ENCODE results near the gene AK5. TPM values are rescaled to one million over a fixed set of nuclear protein-coding genes. Genes with fewer than 3 reads are reported as not detected.

AK5 gene
- total and polyA plus RNA-seq, 11 donors = 0.14 to 0.91 (median 0.40) TPM; not detected in 2

DNA sequence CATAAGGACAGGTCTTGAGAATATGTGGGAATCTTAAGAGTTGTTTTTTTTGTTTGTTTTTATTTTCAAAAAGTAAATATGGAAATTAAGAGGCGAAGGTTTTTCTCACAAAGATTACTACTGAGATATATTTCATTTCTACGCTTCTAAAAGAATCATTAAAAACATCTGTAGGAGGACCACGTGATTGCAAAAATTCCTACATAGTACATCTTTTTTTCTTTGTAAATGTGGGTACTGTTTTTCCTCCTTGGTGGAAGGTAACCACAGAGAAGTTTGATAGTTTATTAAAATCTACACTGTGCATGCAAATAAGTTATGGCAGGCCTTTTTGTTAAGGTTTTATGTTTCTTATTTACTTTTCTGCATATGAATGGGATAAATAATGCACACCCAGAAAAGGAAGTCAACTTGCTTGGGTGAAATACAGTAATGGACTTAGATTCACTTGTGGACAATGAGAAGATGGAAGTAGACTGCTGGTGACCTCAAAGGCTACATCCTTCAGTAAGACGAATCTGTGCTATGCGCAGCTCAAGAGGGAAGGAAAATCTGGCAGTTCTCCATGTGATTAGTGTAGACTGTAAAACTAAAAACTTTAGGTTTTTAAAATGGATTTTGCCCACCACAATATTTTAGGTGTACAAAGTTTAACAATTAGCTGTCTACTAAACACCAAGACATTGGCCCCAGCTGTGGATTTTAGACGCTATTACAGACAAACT lies 2.0 kb downstream of the AK5 start:
- no peak for ATAC-seq
- Histone ChIP-seq H3K27ac (no peak overlapping the region), H3K4me1 (peaks cover 0 to 28% (median 4%) of the 10 kb centered on the region in 12 donors), H3K9me3 (no peaks in the 10 kb centered on the region), H3K36me3 (no peaks in the 10 kb centered on the region), H3K27me3 (peaks cover 4 to 70% (median 29%) of the 10 kb centered on the region in 9 donors), H3K4me3 (no peak overlapping the region)
- intact Hi-C loops (cut with DNase I) = no loop called here
- TF ChIP-seq, protein P1, sequence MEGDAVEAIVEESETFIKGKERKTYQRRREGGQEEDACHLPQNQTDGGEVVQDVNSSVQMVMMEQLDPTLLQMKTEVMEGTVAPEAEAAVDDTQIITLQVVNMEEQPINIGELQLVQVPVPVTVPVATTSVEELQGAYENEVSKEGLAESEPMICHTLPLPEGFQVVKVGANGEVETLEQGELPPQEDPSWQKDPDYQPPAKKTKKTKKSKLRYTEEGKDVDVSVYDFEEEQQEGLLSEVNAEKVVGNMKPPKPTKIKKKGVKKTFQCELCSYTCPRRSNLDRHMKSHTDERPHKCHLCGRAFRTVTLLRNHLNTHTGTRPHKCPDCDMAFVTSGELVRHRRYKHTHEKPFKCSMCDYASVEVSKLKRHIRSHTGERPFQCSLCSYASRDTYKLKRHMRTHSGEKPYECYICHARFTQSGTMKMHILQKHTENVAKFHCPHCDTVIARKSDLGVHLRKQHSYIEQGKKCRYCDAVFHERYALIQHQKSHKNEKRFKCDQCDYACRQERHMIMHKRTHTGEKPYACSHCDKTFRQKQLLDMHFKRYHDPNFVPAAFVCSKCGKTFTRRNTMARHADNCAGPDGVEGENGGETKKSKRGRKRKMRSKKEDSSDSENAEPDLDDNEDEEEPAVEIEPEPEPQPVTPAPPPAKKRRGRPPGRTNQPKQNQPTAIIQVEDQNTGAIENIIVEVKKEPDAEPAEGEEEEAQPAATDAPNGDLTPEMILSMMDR (IDR thresholded peaks at IDR 0.05) = no peak
- no peak for TF ChIP-seq POLR2A (IDR thresholded peaks at IDR 0.05)
- DNase-seq = no peak
- 62 to 73% (median 65%) methylated on average over 6 of the region's 6 CpGs for WGBS, 4 donors

DNA sequence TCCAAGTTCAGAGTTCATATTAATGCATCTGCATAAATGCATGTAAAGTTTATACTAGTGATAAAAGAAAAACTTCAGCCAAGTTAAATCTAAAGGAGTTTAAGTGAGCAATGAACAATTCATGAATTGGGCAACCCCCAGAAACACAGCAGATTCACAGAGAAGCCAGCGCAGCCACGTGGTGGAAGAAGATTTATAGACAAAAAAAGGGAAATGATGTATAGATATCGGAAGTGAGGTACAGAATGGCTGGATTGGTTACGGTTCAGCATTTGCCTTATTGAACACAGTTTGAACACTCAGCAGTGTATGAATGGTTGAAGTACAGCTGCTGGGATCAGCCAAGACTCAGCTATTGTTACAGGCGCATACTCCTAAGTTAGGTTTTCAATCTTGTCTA lies 5.7 kb downstream of the AK5 start:
- TF ChIP-seq, protein P1 (IDR thresholded peaks at IDR 0.05) = no peak
- TF ChIP-seq POLR2A (IDR thresholded peaks at IDR 0.05) = no peak

DNA sequence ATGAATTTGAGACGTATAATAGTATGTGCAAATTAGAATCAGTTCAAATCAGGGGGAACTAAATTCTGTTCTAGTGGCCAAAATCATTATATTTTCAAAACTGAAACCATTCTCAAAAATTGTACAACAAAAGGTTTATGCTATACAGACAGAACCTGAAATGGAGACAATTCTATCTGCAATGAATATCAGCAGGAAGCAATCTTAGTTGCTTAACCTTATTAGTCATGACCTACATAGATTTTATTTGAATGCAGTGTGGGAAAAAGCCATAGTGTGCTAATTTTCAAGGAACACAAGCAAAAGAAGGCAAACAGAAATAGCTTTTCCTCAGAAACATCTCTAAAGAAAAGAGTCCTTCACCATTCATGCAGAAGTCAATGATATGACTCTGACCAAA lies 6.5 kb downstream of the AK5 start:
- Histone ChIP-seq H3K27ac (no peak overlapping the region), H3K4me3 (no peak overlapping the region), H3K9me3 (no peaks in the 10 kb centered on the region), H3K36me3 (no peaks in the 10 kb centered on the region), H3K27me3 (peaks cover 0 to 32% (median 15%) of the 10 kb centered on the region in 9 donors), H3K4me1 (peaks cover 0 to under 1% (median 0%) of the 10 kb centered on the region in 12 donors)
- intact Hi-C loops (cut with DNase I) = no loop called here
- DNase-seq (no peak), ATAC-seq (no peak)
- WGBS, 4 donors = 83 to 92% (median 90%) methylated on average over 1 of the region's 1 CpG
- TF ChIP-seq, protein P1 (IDR thresholded peaks at IDR 0.05) = no peak
- no peak for TF ChIP-seq POLR2A (IDR thresholded peaks at IDR 0.05)

More for the DNA sequence above, 5.7 kb downstream of the AK5 start:
- no peak for ATAC-seq
- intact Hi-C loops (cut with DNase I) = no loop called here
- no peaks in the 10 kb centered on the region for H3K36me3 ChIP-seq
- H3K4me3 ChIP-seq = no peak overlapping the region
- H3K27ac ChIP-seq = no peak overlapping the region
- 85 to 90% (median 85%) methylated on average over 5 of the region's 5 CpGs for WGBS, 4 donors
- no peaks in the 10 kb centered on the region for H3K9me3 ChIP-seq
- peaks cover 0 to 38% (median 18%) of the 10 kb centered on the region in 9 donors for H3K27me3 ChIP-seq
- H3K4me1 ChIP-seq = peaks cover 0 to 8% (median 2%) of the 10 kb centered on the region in 12 donors
- DNase-seq = no peak

DNA sequence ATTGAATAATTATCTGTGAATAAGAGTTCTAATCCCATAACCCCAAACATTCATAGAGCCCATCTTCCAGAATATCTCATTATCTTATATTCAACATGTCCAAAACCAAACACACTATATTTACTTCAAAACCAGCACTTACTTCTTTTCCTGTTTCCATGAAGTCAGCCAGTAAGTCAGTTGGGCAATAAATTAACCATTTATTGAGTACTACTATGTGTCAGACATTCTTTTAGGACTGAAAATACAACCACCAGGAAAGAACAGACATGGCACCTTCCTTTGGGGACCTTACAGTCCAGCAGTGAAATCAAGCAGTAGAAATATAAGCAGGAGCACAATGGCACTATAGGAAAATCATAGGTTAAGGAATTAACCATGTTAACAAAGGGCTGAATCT lies 8.8 kb downstream of the AK5 start:
- ATAC-seq = no peak
- no peak overlapping the region for H3K4me3 ChIP-seq
- peaks cover 0 to 11% (median 2%) of the 10 kb centered on the region in 9 donors for H3K27me3 ChIP-seq
- intact Hi-C loops (cut with DNase I) = no loop called here
- no peaks in the 10 kb centered on the region for H3K4me1 ChIP-seq
- no peaks in the 10 kb centered on the region for H3K9me3 ChIP-seq
- DNase-seq = no peak
- no peak overlapping the region for H3K27ac ChIP-seq
- TF ChIP-seq POLR2A (IDR thresholded peaks at IDR 0.05) = no peak
- TF ChIP-seq, protein P1 (IDR thresholded peaks at IDR 0.05) = no peak
- H3K36me3 ChIP-seq = no peaks in the 10 kb centered on the region
